Mucosa of gallbladder (tissue), 1 donor: ENCODE results near the gene COIL. TPM values are rescaled to one million over a fixed set of nuclear protein-coding genes. Genes with fewer than 3 reads are reported as not detected.
A peak's percentile ranks its signal among the peaks of the same experiment; 100 is the strongest.
"Not testable (repeated sequence)": the region's sequence is repeated elsewhere in the genome, so short reads cannot be mapped to it uniquely, and the experiment has no call there.

Experiments
- DNase-seq: peaks from one replicate; pipeline ENCODE4 v3.0.0-alpha.2; 2020; ENCODE audit warnings: low spot score
- total RNA-seq: library from RNA; stranded (reverse); gene quantifications from one replicate; pipeline ENCODE4 v1.2.1, GENCODE V29; 2021
- donor health status: DM: no; HTN: no; CAD: no.

COIL gene
- total RNA-seq, 1 donor from 2014 or later = 12.5 TPM

DNA sequence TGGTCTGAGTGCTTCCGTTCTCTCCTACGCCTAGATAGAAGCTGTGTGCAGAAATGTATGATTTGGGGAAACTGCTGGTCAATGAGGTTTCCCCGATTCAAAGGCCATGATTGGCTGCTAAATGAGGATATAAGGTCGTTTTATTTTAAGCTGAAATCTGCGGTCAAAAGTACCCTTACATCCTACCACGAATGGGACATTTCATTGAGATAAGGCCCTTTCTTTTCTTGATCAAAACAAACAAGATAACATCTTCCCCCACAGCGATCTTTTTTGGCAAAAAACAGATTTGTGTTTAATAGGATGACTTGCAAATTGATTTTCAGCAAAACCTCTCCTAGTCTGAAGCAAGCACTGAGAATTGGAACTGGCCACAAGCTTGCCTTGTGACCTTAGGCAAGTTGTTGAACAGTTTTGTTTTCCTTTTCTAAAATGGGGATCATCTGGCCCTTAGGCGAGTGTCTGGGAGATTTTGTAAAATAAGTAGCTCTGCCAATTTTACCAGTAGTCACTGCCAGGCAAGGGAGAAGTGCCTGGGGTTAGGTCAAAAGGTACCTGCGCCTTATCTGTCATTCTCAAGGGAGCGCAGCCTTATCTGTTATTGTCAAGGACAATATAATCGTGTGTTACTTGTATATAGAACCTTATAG is 17.7 kb upstream of the COIL start:
- DNase-seq = no peak

DNA sequence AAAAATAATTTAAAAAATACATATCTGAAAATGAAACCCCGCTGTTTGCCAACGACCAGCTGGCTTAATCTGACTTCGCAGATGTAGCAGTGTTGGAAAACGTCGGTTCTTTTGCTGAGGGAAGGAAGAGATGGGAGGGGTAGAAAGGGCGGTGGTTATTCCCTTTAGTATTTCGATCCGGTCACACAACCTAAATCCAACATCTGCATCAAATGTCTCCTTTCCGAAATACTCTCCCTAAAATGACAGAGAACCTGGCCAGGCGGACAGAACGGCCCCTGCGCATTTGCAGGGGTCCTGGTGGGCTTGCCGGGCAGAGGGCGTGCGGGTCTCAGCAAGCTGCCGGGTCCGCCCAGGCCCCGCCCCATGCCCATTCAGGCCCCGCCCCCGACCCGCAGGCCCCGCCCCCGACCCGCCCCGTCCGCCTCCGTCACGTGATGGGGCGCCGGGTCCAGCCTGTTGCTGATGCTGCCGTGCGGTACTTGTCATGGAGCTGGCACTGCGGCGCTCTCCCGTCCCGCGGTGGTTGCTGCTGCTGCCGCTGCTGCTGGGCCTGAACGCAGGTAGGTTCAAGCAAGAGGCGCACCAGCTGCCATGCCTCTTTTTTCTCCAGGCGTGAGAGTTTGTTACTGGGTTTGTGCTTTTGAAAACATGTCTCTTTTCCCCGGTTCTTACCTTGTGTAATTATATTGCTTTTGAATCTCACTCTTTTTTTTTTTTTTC is 17.0 kb upstream of the COIL start, which contains the start of gene SCPEP1:
Gene SCPEP1, plus strand, starts transcription at position 459 of the 723 bp plus-strand sequence. Its CDS starts 29 bp downstream, at position 488.
- DNase-seq = peak; percentile 83

DNA sequence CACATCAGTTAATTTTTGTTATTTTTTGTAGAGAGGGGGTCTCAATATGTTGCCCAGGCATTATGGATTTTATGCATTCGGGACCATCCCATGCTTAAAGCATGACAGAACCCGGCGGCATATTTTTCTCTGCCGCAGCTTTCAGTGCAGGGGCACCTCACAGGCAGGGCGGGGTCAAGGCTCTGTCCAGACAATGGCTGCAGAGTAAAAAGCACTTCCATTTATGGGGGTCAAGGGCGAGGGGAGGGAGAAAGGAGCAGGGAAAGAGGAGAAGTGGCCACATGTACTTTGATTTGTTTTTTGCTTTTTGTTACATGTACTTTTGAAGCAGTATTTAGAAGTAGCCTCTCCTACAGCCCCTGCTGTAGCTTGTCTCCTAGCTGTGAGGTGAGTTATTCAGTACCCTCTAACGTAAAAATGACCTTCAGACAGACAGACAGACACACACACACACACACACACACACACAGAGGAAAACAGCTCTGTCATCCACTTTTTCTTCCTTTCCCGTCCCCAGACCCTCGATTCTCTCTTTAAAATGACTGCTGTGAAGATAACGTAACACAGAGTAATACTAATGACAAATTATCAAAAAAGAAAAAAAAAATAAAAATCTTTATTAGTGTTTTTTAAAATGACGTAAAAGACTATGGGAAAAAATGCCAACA is 16.2 kb upstream of the COIL start:
- DNase-seq = no peak

DNA sequence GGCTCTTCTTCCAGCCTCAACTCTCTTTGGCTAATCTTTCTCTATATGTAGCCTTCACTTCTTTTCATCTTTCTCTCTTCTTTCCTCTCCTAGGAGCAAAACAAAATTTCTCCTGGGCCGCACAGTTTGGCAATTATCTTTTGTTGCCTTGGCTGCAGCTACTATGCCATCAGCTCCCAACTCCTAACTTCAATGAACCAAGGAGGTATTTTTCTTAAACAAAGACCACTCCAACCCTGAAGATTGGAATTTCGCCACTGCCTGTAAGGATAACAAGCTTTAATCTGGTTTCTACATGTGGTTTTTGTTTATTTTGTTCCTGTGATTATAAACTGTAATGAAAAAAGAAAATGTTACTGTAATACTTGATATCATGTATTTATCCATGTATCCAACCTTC is 14.8 kb upstream of the COIL start:
- DNase-seq = no peak

DNA sequence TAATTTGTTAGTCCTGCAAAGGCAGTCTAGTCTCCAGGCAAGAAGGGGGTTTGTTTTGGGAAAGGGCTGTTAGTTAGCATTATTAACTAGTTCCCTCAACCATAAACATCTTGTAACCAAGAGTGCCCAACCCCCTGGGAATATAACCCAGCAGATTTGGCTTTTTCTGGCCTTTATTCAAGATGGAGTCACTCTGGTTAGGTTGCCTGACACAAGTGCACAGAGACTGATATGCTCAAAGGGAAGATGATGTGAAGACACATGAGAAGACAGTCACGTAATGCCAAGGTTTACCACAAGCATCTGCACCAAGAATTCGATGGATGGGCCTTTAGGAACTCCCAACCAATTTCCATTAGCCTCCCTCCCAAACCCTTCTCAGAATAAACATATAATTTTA is 13.2 kb upstream of the COIL start:
- no peak for DNase-seq

DNA sequence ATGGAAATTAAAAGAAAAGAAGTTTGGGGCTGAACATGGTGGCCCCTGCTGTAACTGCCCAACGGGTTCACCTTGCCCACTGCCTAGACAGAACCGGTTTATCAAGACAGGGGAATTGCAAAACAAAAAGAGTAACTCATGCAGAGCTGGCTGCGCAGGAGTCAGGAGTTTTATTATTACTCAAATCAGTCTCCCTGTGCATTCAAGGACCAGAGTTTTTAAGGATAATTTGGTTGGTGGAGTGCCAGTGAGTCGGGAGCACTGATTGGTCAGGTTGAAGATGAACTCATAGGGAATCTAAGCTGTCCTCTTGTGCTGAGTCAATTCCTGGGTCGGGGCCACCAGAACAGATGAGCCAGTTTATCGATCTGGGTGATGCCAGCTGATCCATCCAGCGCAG is 12.7 kb upstream of the COIL start:
- no peak for DNase-seq

DNA sequence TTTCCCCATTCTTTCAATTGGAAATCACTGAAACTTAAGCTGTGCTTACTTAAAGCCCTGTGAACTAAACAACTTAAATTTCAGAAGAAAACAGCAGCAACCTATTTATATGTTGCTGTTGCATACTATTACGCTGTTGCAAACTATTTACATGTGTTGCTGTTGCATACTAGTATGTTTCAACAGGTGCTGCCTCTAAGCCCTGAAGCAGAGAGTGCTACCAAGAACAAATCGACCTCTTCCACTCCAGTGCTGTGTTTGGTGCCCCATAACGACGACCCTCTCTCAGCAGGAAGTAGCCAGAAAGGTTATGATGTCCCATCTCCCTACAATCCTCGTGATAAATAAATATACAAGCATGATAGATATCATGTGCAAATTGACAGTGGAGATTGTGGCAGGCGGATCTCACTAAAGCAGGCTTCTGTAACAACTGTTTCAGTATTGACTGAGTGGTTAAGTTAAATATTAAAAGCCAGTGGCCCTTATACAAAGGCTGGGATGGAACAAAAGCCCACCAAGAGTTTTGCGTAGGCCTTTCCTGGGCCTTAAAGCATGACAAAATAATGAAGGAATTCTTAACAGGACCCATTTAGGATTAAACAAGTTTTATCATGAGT is 11.4 kb upstream of the COIL start:
- no peak for DNase-seq

DNA sequence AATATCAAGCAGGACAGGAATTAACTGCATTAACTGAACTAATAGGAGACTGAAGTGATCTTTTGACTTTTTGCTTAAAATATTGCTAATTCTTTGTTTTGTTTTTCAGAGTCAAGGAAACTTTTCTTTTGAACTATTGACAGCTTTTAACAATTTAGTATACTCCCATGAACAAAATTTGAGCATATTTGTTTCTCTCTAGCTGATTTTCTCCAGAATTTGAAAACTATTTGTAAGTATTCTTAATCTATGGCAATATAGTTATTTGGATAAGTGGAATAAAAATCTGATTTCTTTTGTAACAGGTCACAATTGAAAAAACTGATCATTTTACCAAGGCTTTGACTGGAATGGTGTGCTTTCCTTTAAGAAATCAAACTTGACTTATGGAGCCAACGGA is 10.1 kb upstream of the COIL start:
- DNase-seq = no peak

DNA sequence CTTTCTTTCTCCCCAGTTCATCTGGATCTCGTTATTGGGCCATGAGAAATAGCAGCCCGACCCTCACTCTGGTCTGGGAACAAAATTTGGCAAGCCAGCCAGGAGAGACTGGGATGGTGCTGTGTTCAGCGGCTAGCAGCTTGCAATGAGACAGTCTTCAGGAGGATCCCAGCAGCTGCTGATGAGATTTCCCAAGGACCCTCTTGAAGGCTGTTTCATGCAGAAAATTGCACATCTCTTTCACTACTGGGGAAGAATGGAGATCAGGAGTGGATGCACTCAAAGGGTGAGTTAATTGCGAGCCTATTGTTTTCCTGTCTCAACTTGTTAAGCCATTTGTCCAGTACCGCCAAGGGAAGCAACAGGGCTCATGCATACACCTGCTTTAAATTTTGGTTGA is 5.5 kb upstream of the COIL start:
- no peak for DNase-seq

DNA sequence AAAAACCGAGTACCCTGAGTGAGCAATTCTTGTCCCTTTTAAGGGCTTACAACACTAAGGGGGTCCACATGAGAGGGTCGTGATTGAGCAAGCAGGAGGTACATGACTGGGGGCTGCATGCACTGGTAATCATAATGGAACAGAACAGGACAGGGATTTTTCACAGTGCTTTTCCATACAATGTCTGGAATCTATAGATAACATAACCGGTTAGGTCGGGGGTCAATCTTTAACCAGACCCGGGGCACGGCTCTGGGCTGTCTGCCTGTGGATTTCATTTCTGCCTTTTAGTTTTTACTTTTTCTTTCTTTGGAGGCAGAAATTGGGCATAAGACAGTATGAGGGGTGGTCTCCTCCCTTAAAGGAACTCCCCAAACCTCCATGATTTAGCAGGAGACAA is 4.8 kb upstream of the COIL start:
- DNase-seq = not testable (repeated sequence)

DNA sequence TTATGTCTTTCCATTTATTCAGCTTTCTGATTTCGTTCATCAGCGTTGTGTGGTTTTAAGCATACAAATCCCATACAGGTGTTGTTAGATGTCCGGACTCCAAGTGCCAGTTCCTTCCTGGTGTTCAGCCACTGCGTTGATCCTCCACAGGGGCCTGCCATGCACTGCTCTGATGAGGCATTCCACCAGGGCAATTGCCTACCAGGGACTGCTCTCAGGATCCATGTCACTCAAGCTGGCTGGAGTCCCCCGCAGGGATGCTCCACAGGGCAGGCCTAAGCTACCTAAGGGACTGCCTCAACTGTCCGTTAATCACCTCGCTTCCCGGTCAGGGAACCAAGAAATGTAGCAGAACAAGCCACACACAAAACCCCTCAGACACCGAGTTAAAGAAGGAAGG is 4.4 kb upstream of the COIL start:
- DNase-seq = not testable (repeated sequence)

DNA sequence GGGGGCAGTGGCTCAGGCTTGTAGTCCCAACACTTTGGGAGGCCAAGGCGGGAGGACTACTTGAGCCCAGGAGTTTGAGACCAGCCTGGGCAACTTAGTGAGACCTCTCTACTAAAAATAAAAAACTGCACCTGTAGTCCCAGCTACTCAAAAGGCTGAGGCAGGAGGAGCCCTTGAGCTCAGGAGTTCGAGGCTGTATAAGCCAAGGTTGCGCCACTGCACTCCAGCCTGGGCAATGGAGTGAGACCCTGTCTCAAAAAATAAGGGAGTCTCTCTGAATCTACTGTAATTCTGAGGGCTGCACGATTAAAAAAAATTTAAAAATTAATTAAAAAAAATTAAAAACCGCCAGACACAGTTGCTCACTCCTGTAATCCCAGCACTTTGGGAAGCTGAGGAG is 3.9 kb downstream of the COIL start:
- no peak for DNase-seq

DNA sequence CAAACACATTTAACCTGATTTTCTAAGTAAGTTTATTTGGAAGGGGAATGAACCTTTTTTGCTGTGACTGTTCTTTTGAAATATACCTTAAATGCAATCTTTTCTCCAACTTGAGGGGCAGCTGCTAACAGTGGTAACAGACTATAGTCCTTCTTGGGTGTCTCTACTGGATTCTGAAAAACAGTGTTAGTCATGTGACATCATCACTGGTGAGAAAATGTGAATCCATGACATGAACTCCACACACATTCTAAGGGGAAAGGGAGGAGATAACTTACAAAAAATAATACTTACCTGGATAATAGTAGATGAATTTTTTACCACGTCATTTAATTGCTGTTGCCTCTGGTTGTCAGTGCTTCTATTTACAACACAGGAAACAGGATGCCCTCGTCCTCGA is 11.3 kb downstream of the COIL start:
- no peak for DNase-seq

DNA sequence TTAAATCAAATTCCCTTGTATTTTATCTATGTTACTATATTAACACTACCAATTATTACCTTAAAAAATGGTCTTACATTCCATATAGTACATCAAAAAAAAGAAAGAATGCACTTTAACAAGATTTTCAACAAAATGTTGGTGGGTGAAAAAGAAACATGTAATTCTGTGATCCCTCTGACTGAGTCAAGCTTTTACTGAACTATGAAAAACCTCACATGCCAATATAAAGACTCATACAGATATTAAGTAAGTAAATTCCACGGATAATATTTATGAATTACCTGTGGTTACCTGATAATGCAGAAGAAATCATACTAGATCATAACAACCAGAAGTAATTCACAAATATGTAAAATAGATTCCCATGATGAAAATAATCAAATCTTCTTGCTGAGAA is 12.4 kb downstream of the COIL start:
- no peak for DNase-seq

DNA sequence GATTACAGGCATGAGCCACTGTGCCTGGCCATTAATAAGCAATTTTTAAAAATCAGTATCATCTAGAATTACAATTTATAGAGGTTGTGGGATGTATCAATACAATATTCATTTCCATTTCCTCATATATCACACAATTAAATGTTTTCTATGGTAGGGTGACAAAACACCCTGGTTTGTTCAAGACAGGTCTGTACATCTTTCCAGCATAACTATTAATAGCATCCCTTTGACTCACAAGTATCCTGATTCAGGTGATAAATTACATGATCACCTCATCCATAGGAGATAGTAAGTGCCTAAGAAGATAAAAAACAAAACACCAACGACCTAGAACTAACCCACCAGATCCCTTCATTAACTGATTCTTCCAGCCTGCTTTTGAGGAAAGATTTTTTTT is 13.1 kb downstream of the COIL start:
- no peak for DNase-seq

DNA sequence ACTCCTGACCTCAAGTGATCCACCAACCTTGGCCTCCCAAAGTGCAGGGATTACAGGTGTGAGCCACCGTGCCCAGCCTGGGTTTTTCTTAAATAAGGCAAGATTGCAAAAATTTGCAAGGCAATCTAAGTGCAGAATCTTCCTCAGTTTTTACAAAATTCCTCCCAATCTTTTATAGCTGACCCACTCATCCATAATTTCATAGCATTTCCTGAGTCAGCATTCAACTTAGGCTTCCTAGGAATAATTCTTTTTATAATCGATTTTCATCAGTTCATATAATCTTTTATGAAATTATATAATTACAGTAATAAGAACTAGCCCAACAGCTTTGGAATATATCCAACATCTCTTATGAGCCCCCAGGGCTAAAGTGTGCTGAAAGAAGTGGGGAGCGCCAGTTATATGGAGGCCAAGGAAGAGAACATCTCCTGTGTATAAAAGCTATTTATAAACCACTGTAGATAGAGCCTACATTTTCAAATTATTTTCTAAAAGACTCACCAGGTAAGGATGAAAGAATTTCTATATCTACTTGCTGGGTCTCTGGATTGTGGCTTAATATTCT is 14.8 kb downstream of the COIL start:
- no peak for DNase-seq

DNA sequence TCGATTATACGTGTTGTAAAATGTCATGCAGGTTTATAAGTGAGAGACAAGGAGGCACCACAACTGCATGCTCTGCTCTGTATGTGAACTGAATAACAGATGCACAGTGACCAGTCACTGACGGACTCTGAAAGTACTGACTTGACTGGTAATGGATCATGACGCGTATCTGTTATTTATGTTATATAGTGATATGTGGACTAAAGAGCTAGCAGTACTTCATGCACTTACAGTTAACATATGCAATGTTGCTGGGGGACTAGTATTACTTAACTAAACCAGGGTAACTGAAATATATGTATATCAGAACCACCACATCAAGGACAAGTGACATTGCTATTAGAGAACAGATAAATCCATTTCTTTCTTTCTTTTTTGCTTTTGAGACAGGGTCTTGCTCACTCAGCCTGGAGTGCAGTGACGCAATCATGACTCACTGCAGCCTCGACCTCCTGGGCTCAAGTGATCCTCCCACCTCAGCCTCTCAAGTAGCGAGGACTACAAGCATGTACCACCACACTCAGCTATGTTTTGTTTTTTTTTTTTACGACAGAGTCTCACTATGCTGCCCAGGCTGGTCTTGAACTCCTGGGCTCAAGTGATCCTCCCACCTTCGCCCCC is 17.2 kb downstream of the COIL start:
- no peak for DNase-seq

DNA sequence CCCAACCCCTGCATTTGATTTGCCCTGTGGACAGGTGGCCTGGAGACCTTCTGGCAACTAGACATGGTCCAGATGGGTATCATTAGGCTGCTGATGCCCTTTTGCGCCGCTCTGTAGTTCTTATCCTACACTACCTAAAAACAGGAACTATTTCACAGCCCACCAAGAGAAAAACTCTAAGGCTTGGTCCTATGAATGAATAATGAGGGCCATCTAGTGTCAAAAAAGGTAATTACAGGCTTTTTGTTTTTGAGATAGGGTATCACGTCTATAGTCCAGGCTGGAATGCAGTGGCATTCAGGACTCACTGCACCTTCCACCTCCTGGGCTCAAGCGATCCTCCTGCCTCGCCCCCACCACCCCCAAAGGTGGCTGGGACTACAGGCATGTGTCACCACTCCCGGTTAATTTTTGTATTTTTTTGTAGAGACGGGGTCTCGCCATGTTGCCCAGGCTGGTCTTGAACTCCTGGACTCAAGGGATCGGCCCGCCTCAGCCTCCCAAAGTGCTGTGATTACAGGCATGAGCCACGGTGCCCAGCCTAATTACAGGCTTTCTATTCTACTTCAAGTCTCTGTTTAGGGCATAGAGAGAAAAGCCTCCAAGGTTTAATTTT is 20.9 kb downstream of the COIL start:
- no peak for DNase-seq

DNA sequence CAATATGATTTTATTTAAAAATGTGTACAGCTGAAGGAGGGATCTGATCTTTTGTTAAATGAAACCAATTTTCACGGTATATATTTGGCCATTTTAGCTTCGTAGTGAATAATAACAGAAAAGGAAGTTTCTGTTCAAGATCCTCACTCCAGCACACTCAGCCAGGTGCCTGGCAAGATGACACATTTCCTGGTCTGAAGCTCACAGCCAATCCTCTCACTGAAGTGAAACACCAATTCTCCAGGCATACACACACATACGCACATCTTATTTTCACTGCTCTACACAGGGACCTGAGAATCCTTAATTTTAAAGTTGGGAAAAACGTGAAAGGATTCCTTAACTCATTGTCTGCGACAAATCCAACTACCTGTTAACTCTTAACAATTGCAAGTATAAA is 22.6 kb downstream of the COIL start:
- DNase-seq = not testable (repeated sequence)

DNA sequence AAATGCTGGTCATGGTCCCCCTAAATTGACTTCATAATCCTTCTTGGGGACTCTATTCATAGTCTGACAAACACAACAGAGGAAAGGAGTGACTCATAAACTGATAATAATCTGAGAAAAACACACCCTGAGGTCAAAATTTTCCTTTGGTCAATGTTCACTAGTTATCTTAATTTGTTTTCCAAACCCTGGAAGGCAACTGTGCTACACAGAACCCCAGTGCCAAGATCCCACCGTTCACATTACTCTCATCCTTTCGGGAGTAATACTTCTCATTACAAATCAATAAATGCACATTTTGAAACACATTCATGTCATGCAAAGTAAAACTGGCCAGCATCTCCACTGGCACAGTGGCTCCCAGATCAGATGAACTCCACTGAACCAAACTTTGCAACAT is 23.2 kb downstream of the COIL start:
- no peak for DNase-seq

DNA sequence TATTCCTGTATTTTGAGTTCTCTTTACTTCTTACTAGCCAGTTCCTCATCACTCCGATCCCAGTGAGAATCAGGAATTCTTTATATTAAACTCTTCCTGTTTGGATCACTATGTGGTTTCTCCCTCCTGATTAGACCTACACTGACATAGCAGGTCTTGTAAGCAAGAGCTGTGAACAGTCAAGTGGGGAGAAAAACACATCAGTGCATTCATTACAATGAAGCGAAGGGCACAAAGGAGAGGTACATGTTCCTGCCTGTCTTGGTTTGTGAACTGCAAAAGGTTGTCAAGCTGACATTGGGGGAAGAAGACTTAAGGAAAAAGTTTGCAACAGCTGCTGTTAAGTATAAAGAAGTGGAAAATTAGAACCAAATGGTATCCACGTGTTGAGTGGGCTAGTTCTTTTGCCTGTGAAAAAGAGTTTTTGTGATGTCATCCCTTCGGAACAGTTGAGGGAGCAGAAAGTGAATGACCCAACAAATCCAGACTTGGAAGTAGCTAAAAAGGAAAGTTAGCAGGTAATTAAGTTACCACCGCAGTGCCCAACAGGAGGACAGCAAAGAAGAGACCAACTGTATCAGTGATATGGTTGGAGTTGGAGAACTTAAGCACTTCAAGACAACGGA is 24.0 kb downstream of the COIL start:
- DNase-seq = no peak
